NCI-H524 treated with DMSO at 0.1 percent for 48 hours (cell line): ENCODE results near the gene FMOD.
A peak's percentile ranks its signal among the peaks of the same experiment; 100 is the strongest.

Experiments used
- DNase-seq: peaks from one replicate; lab custom pipeline; 2025; lab: John Stamatoyannopoulos, UW

The FMOD gene

DNA sequence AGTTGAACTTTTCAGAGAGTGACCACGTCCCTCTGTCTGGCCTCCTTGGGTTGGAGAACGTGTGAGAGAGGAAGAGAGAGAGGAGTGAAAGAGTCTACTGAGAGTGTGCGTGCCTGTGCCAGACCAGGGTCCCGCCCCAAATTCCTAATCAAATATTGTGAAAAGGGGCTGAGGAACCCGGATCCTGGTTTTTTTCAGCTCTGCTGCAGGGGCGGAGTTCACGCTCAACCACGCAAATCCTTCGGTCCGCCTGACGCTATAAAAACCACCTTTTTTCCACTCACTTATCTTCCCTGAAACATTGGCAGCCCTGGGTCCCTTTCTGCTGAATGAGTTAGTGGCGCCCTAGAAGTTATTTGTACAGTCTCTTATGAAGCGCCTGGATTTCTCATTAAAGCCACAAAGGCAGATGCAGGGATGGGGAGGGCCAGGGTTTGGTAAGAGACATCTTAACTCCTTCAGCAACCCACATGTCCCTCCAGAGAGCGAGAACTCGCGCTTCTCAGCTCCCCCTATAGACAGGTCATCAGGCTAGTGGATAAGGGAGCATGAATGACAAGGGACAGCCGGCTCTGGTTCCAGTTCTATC, at the start of gene FMOD:
Gene FMOD, minus strand, starts transcription at position 86 of the 589 bp plus-strand sequence. CDS start 2,852 bp downstream, outside the sequence.
- no peak for DNase-seq

DNA sequence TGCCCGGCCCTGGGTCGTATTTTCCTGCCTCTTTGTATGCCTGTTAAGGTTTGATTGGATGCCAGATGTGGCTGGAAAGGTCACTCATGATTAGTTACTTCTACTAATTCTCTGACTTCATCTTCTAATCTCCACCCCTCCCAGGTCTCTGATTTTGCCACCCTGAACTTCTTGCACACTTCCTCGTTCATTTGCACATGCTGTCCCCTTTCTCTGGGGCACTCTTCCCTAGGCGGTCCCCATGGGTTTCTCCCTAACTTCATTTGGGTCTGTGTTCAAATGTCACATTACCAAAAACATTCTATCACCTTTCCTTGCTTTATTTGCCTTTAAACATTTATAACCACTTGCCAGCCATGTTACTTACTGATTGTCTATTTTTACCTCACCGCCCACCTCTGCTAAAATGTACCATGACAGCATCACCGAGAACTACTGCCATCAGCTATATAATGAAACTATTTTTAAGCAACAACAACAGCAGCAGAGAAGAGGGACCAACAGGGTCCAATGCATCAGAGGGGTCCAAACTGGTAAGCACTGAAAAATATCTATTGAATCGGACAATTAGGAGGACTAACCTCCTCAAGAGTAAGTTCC, 45.8 kb upstream of the FMOD start:
- DNase-seq = no peak

DNA sequence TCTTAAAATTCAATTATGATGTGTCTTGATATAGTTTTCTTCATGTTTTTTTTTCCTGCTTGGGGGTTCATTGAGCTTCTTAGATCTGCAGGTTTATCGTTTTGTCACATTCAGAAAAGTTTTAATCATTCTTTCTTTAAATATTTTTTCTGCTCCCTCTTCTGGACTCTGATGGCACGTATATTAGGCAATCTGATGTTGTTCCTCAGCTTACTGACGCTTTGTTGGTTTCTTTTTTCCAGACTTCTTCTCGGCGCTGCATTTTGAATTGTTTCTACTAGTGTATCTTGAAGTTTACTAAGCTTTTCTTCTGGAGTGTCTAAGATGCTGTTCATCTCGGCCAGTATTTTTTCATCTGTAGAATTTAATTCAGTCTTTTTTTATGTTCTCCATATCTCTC, 44.8 kb upstream of the FMOD start:
- DNase-seq = no peak

DNA sequence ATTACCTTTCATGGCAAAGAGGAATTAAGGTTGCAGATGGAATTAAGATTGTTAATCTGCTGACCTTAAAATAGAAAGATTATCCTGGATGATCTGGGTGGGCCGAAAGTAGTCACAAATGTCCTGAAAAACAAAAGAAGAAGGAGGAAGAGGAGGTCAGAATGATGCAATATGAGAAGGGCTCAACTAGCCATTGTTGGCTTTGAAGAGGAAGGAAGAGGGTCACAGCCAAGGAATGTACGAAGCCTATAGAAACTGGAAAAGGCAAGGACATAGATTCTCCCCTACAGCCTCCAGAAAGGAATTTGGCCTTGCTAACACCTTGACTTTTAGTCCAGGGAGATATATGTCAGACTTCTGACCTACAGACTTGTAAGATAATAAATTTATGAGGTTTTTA, 39.4 kb upstream of the FMOD start:
- DNase-seq = no peak

DNA sequence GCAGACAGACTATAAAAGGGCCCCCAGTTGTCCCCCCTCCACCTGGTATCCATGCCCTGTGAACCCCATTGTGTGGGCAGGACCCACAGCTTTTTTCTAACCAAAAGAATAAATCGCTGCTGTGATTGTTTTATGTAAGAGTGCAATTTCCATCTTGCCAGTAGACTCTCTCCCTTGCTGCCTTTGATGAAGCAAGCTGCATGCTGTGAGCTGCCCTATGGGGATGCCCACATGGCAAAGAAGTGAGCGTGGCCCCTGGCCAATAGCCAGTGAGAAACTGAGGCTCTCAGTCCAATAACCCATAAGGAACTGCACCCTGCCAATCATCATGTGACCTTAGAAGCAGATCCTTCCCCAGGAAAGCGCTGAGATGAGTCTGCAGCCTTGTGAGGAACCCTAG, 37.8 kb upstream of the FMOD start:
- DNase-seq = no peak

DNA sequence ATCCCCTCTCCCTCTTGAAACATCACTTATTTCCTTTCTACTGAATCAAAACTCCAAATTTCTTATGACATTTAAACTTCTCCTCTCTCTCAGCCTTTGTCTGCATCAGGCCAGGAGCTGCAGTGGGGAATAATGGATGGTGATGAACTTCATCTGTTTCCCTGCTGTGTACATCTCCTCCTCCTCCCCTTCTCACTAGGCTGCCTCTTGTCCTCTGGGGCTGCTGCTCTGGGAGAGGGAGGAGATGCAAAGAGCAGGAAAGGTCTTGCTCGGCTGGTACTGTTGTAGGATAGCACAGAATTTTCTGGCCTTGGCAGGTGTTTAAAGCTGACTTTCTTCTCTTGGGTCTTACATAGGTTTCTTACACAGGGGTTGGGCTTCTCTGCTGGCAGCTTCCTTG, 31.1 kb upstream of the FMOD start:
- no peak for DNase-seq

DNA sequence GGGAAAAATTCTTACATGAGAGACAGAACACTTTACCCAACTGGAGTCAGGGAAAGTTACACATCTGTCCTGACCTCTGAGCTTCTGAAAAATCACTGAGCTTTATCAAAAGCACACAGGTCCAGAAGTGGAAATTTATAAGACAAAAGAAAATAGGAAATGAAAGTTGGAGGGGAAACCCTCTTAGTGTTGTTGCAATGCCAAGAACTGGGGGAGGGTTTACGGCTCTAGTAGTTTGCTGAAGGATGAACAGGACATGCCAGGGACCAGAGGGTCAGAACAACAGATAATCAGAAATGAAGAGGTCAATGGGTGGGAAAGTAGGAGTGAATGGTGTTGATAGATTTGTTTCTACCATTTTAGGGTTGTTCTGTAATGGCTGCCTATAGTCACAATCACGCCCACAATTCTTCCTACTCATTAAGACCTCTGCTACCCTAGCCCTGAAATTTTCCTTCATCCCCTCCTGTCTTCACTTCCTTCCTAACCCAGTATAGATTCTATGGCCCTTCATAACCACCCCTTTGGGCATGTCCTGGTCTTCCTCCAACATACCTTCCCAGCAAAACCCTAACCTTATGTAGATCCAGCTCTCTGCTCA, 30.3 kb upstream of the FMOD start:
- DNase-seq = no peak

DNA sequence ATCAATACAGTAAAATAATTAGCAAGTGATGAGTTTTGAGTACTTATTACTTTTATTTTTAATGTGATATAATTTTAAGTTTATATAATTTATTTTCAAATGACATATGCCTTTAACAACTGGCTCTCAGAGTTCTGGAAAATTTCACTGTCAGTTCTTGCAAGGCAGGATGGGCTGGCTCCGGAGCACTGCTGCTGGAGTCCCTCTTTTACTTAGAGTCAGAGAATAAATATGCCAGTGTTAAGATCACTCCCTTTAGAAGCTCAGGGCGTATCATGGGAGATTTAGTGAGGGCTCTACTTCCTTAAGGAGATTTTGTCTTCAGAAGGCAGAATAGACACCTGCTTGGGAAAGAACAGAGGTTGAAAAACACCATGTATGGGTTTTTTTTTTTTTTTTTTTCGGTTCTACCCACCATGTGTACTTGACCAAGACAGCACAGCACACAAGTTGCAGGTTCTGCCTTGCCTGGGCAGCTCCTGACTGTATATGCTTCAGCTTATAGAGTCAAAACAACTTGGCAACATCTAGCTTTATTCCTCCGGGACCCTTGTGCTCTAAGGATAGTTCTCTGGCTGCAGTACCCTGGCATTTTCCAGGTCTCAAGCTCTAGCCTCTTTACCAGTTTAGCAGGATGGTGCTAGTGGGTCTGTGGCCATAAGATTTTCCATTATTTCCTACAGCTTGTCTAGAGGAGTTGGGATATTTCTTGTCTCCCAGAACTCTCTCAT, 29.7 kb upstream of the FMOD start:
- DNase-seq = no peak

DNA sequence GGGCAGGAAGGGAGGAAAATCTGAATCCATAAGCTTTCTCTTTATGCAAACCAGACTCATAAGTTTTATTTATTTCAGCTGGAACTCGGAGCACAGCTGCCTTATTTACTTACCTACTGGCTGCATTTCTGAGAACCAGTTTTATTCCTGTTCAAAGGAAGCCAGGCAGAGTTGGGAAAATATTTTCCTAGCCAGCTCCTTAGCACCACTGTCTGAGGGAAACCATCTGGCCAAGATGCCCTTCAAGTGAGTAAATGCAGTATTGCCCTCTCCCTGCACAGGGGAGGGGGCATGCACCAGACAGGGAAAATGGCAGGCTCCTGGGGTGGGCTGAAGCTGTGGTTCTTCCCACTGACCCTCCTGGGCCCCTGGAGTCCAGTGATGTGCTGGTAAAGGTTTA, 28.9 kb upstream of the FMOD start:
- no peak for DNase-seq

DNA sequence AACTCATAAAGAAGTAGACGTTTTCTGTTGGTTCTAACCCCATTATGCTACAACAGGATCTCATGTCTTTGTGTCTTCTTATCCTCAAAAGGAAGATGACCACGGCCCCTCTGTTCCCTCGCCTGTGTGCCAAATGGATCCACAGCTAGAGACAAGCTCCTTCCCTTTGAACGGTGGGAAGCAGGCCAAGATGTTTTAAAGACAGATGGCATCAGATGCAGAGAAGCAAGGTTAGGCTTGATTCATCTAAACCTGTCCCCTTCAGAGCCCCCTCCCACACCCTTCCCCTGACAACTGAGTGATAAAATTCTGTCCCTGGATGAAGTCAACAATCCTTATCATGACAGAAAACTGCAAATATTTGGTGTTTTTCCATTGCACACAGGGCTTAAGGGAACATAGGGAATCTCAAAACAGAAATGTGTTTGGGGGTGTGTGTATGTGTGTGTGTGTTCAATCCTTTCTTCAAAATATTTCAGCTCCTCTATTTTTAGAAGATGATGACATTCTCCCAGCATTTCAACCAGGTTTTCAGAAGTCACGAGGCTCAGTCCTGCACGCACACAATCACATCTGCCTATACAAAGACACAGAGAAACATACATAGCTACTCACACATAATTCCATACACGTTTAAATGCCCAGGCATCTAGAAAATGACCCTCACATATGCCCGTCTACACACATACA, 27.8 kb upstream of the FMOD start:
- peak; percentile 0 for DNase-seq

DNA sequence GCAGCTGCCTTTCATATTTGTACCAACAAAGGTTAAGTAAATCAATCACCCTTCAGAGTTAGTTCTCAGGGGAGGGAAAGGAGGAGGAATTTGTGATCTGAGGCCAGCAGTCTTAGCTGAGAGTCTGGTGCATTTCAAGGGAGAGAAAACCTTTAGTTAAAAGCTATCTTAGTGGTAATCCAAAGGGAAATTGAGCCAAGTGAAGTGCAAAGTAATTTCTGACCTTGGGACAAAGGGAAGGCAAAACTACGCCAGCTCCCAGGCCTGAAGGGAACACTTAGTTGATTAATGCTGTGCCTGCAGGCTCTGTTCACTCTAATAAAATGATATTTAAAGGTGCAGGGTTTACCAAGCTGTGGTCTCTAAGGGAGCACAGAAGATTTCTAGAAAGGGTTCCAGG, 23.1 kb upstream of the FMOD start:
- no peak for DNase-seq

DNA sequence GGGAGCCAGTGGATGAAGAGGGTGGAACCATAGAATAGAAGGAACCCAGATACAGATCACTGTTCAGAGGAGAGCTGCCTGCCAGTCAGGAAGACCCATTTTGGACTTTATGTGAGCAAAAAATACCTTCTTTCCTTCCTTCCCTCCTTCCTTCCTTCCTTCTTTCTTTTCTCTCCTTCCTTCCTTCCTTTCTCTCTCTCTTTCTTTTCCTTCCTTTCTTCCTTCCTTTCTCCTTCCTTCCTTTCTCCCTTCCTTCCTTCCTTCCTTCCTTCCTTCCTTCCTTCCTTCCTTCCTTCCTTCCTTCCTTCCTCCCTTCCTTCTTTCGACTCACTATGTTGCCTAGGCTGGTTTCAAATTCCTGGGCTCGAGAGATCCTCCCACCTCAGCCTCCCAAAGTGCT, 22.1 kb upstream of the FMOD start:
- DNase-seq = no peak

DNA sequence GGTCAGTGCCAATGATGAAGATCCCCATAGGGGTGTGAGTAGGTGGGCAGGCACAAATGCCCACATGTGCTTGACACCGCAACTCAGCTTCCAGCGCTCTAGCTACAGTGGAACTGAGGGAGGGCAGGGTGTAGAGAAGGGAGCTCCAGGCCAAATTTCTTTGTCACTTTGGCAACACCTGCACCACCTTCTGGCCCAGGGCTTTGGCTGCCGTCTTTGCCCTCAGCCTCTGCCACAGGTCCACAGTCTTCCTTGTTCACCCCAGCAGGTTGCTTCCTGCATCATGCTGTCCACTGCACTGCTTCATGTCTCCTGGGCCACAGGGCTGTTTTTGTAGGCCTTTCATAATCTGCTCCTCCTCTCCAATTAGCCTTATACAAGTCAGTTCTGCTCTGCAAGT, 20.4 kb upstream of the FMOD start:
- DNase-seq = no peak

DNA sequence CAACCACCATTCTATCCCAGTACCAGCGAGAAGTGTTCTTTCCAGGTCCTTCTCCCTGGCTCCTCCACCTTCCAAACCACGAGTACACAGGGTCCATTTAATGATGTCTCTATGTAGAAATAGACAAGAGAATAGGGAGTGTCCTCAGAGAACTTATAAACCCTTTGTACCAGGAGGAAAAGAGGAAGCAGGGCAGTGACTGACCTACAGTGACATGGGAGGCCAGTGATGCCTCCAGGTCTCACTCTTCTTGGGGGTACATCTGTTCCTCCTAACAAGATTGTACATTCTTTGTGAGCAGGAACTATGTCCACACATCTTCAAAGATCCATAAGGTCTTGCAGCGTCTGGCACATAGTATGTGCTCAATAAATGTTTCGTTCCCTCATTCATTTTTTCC, 18.7 kb upstream of the FMOD start:
- DNase-seq = no peak

DNA sequence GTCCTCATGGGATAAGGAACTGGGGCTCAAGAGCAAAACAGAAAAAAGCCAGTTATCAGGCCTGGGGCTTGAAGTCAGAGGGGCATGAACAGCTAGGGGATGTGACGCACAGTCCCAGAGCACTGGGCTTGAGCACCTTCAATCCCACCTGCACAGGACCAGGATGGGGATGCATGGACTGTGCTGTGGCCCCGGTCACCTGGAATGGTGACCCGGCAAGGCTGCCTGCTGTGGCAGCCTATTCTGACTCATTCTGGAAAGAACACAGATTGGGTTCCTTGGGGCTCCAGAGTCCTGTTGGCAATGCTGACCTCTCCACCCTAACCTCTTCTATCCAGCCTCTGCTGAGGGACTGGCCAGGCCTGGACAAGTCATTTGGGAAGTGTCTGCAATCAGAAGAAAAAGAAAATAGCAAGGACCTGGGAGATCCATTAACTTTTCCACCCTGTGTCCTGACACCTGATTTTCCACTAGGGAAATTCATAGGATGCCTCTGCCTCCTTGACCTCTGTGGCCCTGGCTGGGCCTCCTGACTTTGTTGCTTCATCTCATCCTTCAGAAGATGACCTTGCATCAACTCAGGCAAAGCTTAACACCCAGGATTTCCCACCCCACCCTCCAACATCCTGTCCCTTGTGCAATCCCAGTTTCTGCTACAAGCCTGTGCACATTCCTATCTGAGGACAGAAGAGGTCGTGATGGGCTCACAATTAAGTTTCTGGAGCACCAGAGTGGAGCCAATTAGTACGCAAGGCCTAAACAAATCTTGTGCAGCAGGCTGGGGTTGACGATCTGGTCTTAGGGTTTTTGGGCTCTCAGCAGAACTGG, 17.9 kb upstream of the FMOD start:
- no peak for DNase-seq

DNA sequence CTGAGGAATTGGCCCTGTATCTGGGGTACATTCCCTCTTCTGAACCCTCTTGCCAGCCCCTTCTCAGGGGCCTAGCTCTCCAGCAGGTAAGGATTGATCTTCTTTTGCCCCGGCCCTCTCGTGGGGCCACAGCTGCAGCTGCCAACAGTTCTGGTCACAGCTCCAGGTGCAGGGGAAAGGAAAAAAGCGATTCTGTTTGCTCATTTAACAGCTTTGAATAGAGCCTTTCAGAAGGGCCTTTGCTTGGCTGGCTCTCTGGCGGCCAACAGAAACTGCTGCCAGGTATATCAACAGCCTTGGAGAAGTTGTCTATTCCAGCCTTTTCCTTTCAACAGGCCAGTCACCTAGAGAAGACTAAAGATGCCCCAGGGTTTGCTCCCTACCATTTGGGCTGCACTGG, 16.1 kb upstream of the FMOD start:
- no peak for DNase-seq

DNA sequence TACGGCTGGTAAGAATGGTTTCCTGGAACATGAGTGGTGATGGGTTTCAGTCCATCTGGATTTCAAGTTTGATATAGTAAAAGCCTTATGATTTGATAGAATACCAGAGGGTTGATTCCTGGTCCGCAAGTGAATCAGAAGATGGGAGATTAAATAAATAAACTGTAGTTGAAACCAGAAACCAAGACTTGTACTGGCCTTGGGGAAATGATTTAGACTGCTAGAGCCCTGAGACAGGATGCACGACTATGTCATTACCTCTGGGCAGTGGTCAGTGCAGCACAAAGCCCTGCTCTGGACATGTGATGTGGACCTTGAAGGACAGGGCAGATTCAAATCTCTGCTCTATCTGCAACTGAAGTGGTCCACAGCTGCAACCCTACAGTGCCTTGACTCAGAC, 15.6 kb upstream of the FMOD start:
- no peak for DNase-seq

DNA sequence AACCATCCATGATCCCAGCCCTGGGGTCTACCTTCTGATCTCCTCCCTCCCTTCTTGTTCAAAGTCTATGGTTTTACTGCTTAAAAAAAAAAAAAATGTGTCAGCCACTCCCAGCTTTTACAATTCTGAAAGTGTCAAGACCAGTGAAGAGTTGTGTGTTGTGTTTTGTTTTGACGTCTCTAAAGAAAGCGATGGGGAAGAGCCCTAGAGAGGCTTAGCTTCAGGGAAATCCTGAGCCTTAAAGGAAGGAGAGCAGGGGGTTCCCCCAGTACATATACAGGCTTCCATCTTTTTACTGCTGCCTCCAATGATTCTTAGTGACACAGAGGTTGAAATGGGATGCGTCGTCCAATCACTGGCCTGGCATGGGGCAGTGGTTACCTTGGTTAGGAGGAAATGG, 13.9 kb upstream of the FMOD start:
- DNase-seq = no peak

DNA sequence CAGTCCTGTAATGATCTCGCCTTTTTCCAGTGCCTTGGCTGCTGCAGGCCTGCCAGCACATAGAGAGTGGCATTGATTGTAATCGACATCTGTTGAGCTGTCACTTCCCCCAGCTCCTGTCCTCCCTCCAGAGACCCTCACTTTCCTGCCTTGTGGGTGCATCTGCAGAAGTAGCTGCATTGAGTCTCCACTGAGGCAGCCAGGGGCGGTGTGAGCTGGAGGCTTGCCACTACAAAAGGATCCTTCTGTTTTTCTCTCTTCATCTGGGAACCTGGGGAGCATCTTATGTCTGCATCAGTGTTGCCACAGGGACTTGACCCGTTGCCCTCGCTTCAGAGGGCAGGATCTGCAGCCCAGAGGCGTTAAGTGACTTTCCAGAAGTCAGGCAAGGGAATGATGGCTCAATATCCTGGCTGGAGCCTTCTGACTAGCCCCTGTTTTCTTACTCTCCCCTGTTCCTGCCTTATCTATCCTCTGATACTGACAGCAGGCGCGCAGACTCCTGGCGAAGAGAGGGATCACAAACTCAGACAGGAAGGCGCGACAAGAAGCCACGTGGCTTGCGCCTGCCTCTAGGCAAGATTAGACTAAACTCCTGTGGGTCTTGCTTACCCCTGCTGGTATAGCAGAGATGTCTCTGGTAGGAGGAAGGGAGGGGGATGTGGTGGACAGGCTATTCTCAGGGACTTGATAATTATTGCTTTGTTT, 13.3 kb upstream of the FMOD start:
- DNase-seq = no peak

DNA sequence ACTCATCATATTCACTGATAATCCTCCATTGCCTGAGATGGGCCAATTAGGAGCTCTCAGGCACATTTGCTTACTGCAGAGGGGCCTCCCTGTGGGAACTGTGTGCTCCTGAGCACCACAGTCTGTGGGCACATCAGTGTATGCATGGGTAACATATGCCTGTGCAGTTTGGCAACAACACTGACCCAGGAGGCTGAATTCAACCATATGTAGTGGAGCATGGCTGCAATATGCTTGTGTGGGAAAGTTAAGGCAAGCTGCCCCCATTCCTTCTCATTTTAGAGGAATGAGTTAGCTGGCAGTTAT, 11.8 kb upstream of the FMOD start:
- no peak for DNase-seq

DNA sequence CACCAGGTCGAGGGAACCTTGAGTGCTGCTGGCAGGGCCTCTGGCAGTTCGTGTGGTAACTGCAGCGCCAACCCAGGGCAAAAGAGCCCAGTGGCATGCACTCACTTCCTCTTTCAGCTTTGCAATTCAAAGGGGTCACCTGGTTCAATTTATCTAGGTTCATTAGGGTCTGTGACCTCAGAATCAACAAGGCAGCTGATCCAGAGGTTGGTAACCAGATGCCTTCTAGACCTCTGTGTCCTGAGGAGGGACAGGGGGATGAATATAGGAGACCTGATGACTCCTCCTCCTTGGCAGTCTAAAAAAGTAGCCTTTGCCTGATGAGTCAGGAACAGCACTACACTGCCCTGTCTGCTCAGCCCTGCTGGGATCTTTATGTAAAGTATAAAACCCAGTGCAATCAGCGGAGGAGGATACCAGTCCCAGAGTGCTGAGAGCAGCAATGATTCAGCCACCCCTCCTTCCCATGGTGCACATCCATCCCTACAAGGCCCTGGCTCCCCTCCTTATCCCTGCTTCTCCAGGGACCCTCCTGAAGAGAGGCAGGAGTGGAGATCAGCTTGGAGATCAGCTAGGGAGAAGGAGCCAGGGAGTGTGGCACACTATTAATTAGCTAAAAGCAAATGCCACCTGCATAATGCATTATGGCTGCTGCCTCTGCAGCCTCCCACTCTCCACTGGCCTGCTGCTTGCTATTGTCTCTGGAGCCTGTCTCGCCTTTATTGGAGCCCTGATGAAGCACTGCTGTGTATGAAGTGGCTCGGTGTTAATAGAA, 11.2 kb upstream of the FMOD start:
- no peak for DNase-seq
